H54 (cell line): ENCODE data around the gene SFXN3.

Source experiments
- DNase-seq: peaks from one replicate; pipeline ENCODE4 v3.0.0; 2011; ENCODE audit warnings: low spot score, mixed read lengths; ENCODE audit not compliant: insufficient read length
- FAIRE-seq: peaks from 3 replicates; lab custom pipeline; 2011; peaks lifted over from hg19 to GRCh38; lab: Jason Lieb, UNC
- POLR2A ChIP-seq: IDR thresholded peaks from 2 replicates; pipeline ENCODE4 v1.6.1; 2011; ENCODE audit warnings: low read depth, mild to moderate bottlenecking, low read length

Gene SFXN3

DNA sequence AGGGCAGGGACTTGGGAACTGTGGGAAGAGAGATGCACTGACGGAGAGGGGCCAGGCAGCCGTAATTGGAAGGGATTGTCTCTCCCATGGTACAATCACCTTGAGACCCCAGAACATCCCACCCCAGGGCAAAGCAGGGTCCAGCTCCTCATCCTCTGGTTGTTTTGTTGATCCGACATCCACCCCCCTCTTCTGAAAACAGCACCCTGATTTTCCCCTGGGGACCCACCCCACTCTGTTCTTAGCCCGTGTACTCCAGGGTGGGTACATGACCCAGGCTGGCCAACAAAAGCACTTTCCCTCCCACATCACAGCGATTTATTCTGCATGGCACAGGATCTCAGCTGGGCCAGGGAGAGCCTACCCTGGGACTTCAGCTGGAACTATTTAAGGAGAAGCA is 14.2 kb upstream of the SFXN3 start:
- no peak for TF ChIP-seq POLR2A
- DNase-seq (no peak), FAIRE-seq (no peak)

DNA sequence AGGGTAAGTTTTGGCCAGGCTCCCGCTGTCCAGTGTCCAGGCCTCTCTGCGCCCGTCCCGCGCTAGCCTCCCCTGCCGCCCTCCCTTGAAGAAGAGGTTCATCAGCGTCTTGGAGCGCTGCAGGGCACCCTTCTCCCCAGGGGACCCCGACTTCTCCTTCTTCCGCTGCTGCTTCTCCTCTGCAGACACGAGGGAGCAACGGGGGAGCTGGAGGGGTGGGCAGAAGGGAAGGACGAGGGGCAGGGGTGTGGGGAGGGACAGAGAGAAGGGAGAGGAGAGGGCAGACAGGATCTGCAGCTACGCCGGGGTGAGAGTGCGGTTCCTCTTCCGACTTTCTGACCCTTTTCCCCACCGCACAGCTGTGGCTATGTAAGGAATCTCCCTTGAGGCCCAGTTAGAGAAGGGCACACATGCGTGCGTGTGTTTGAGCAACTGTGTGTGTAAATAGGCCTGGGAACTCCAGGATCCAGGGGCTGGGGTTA is 12.9 kb upstream of the SFXN3 start:
- no peak for DNase-seq
- TF ChIP-seq POLR2A = no peak
- no peak for FAIRE-seq

DNA sequence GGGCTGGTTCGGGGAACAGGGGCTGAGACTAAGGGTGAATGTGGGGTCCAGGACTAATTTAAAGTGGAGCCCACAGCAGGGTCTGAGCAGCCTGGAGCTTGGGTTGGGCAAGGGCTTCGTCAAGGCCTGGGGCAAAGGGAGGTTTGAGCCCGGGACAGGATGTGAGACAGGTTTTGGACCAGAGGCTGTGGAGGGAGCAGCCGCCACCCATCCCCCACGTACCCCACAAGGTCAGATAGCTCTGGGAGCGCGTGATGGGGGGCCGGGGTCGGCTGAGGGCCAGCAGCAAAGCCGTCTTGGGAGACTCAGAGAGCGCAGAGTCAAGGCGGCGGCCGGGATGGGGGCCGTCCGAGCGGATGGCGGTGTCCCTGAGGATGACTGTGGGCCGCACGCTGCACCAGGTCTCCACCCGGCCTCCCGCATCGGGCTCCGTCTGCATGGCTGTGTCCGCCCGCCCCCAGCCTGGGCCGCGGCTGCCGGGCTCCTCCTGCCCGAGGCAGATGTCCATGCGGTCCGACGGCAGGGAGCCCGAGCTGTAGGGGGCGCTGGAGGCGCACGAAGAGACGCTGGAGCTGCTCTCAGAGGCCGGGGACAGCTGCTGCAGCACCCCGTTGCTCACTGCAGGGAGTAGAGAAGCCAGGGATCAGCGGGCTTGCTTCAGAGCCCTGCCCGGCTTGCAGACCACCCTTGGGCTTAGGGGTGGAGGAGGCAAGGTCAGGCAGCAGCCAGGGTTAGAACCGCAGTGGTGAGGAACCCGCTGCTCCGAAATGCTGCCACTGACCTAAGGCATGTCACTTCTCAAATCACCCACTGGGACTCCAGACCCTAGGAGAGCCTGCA is 12.2 kb upstream of the SFXN3 start:
- DNase-seq (peak; percentile 89), FAIRE-seq (no peak)
- no peak for TF ChIP-seq POLR2A

DNA sequence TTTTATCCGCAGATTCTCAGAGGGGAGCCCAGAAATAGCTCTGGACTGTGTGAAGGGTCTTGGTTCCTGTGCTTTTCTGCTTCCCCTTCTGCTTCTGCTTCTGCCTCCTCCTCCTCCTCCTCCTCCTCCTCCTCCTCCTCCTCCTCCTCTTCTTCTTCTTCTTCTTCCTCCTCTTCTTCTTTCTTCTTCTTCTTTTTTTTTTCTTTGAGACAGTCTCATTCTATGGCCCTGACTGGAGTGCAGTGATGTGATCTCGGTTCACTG is 11.7 kb upstream of the SFXN3 start:
- TF ChIP-seq POLR2A = no peak
- FAIRE-seq (no peak), DNase-seq (no peak)

DNA sequence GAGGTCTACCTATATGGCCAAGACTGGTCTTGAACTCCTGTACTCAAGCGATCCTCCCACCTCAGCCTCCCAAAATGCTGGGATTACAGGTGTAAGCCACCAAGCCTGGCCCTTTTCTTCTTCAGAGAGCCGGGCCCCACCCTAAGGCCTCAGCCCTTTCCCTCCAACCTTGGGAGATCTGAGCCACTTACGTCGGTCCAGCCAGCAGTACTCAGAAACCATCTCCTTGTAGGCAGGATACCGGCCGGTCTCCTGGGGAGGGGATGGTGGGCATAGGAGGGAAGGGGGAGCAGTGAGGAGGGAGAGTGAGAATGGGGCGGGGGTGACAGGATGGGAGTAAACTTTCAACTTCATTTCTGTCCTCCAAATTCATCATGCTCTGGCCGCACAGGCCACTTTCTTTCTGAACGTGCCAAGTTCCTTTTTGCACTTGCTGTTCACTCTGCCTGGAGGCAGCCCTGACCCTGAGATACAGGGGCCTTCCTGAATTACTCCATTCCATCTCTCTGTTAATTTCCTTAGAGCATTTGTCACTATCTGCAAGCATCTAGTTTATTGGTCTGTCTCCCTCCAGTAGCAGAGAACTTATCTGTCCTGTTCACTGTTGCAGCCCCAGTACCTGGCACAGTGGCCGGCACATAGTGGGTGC is 10.5 kb upstream of the SFXN3 start:
- no peak for DNase-seq
- FAIRE-seq = no peak
- no peak for TF ChIP-seq POLR2A

DNA sequence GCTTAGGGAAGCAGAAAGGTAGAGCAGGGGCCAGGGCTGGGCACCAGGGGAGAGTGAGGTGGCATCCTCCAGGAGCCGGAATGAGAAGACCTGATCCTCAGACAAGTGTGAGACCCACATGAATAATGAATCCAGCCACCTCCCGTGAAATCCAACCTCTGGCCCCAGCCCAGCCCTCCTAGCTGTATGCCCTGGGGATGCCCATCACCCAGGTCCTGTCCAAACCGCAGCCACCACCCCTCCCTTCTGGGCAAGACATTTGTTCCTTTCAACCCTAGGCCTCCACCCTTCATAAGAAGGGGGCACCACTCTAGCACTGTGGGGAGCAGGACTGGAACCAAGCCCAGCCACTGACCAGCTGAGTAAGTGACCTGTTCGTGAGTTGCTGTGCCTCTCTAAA is 9.8 kb upstream of the SFXN3 start:
- DNase-seq (no peak), FAIRE-seq (no peak)
- no peak for TF ChIP-seq POLR2A

DNA sequence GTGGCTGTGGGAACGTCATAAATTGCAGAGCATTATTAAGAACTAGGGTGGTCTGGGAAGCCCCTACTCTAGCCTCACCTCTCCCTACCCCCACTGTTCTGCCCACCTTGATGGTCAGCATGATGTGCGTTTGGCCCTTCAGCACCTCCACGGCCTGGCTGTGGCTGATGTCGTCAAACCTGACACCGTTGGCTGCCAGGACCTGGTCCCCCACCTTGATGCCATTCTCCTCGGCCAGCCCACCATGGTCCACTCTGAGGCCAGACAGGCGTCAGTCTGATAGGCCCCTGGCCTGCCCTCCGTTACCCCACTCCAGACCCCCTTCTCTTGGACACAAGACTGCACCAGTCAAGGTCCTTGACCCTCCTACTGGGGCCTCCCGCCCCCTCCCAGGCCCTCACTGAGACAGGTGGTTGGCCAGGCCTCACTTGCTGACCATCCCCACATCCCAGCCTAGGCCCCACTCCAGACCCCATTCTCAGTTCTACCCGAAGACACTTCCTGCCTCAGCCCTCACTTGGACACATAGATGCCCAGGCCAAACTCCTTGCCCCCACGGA is 9.3 kb upstream of the SFXN3 start:
- TF ChIP-seq POLR2A = no peak
- DNase-seq (no peak), FAIRE-seq (no peak)

DNA sequence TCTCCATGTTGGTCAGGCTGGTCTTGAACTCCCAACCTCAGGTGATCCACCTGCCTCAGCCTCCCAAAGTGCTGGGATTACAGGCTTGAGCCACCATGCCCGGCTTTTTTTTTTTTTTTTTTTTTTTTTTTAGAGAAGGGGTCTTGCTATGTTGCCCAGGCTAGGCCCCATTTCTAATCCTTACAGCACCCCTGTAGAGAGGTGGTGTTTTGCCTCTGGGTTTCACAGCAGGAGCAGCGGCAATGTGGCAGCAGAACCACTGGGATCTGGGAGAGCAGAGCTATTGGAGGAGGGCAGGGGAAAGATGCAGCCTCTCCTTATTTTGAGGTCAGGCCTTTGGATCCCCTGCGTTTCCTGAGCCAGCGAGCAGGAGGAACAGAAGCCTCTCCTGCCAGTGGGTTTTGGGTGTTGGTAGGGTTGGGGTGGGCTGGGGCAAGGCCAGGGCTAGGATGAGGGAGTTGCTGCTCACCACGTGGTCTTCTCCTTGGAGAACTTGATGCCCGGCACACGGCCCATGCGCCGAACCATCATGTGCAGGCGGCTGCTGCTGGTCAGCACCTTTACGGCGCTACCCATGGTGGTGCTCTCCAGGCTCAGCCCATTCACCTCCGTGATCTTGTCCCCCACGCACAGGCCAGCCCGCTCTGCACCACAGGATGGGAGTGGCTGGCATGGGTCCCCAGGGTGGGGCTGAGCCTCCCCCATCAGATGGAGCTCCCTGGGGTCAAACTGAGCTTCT is 7.9 kb upstream of the SFXN3 start:
- TF ChIP-seq POLR2A = no peak
- FAIRE-seq (no peak), DNase-seq (no peak)

DNA sequence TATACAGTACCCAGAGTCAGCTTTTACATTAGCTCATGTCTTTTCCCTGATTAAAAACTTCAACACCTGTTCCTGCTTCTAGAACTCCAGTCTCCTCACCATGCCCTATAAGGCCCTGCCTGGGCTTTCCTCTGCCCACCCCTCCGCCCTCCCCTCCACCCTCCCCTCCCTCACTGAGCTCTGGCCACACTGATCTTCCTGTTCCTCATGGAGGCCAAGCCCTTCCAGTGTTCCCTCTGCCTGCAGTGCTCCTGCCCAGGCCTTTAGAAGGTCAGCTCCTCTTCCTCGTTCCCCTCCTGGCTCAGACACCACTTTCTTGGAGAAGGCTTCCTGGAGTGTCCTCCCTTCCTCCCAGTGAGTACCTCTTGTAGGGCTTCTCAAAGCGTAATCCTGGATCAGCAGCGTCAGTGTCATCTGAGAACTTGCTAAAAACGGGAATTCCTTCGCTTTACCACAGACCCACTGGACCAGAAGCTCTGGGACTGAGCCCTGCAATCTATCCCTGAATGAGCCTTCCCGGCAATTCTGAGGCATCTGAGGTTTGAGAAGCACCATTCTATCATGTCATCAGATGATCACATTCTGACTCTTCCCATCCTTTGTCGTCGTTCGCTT is 3.8 kb upstream of the SFXN3 start:
- FAIRE-seq (no peak), DNase-seq (no peak)
- TF ChIP-seq POLR2A = no peak

DNA sequence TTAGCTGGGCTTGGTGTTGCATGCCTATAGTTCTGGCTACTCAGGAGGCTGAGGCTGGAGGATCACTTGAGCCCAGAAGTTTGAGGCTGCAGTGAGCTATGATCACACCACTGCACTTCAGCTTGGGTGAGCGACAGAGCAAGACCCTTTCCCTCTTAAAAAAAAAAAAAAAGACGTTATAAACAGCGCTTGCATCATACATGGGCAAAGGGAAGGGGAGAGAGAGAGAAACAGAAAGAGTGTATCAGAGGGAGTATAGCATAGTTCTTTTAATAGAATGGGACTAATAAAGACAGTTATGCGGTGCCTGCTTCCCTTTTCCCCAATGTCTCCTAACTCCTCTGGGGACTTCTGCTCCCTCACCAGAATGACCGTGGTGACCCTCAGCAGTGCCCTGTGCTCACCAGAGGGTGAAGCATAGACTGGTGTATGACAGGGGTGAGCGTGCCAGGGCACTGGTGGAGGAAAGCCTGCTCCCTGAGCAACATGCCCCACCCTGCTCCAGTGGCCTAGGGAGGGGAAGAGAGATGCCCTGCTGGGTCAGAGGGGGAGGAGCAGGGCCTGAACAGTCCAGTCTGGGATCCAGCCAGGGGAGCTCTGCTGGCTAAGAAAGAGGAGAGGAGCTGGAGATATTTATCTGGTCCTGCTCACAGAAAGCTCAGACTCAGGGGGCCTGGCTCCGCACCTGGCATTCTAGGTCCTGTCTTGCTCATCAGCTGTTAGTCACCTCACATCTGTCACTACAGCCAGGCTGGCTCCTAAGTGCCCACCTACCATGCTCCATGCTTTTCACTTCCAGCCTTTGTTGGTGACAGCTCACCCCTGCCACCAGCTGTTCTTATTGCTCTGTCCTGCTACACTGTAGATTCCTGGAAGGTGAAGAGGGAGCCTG is 2.3 kb upstream of the SFXN3 start:
- TF ChIP-seq POLR2A = no peak
- peak; percentile 70 for DNase-seq
- FAIRE-seq = no peak

DNA sequence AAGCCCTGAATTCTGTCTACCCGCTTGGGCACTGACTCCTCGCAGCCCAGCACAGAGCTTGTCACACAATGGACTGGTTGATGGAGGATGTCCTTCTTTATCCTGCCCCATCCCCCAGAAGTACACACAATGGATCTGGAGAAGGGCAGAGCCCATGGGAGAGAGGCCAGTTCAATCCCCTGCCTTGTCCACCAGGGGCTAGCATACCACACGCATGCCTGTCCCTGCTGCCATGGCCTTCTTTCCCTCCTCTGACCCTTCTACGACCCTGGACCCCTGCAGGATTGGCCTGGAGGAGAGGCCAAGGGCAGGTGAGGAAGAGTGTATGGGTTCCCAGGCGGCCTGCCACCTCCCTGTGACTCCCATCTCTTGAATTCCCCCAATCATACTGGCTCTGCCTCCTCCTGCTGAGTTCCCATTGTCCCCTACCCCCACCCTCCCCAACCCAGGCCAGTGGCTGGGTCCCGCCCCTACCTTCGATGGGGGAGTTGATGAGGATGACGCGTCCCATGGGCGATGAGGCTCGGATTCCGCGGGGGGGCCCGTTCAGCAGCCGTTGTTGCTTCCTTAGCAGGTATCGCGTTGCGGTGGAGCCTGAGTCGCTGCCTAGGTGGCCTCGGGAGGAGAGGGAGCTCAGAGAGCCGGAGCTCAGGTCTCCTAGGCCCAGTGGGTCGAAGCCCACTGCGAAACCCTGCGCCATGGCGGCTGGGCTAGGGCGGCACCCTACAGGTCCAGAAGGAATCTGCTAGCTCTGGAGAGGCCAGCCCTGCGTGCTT is 1.3 kb upstream of the SFXN3 start:
- no peak for DNase-seq
- no peak for TF ChIP-seq POLR2A
- no peak for FAIRE-seq

DNA sequence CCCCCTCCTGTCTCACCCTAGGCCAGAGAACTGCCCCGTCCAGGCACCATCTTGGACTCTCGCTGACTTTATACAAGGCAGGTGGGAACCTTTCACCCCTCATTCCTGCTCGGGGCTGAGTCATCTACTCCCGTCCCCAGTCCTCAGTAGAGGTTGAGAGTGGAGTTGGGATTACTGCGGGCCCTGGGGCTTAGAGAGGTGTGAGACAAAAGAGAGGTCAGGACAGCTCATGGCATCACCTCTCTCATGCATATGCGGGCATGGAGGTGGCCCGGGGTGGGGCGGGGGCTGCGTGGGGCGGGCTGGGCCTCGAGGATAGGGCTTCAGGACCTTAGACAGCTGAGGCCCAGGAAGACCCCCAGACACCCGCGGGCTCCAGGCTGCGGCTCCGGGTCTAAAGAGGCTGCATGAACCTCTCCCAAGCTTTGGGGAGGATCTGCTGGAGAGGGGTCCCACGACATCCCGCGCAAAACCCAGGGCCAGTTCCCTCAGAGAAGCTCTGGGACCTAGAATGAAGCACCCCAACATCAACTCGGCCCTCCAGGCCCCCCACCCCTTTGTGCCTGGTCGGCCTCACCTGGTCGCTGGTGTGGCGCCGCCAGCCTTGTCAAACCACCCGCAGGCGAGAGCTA is 422 bp upstream of the SFXN3 start:
- no peak for FAIRE-seq
- no peak for DNase-seq
- TF ChIP-seq POLR2A = no peak; the same call in 1 of the 2 replicates
